Airway epithelial cell (primary cell): Measurements from ENCODE around the gene VARS2. TPM values are rescaled to one million over a fixed set of nuclear protein-coding genes. Genes with fewer than 3 reads are reported as not detected.

Experiments
- total RNA-seq: library from RNA; depleted of rRNA; stranded (reverse); fragments of >200 nt; gene quantifications from 2 replicates; pipeline ENCODE4 v1.2.3, GENCODE V29; 2015

VARS2 gene
- 17.5 and 23.5 TPM in 2 replicates for total RNA-seq

DNA sequence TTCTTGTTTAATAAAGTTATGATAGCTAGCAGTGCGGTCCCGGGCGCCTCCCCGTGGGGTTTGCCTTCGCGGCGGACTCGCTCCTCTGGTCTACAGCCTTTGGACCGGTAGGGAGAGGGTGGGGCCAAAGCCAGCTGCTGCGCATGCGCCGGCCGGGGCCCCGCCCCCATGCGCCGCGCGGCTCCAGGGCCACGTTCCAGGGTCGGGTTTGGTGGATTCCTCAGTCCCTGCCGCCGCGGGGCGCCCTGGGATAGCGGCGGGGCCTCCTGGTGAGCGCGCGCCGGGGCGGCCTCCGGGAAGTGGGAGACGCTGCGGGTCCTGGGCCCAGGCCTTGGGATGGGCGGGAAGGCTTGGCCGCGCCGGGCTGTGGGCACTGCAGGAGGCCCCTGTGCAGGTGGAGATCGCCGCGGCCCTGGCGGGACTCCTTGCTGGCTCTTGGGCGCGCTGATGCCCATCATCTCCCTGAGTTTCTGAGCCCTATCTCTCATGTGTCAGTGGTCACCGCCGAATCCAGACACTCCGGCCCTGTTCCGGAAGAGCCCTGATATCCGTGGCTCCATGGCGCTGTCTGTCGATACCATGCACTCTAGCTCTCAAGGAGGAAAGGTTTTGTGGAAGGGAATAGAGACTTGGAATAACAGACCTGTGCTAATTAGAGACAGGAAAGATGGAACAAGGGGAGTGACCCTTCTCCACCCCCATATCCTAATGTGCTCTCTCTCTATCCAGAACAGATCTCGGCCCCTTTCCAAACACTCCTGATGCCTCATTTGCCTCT lies at the start of gene VARS2:
Gene VARS2, plus strand, starts transcription at position 163 of the 778 bp plus-strand sequence. Its CDS starts 599 bp downstream, at position 762.

DNA sequence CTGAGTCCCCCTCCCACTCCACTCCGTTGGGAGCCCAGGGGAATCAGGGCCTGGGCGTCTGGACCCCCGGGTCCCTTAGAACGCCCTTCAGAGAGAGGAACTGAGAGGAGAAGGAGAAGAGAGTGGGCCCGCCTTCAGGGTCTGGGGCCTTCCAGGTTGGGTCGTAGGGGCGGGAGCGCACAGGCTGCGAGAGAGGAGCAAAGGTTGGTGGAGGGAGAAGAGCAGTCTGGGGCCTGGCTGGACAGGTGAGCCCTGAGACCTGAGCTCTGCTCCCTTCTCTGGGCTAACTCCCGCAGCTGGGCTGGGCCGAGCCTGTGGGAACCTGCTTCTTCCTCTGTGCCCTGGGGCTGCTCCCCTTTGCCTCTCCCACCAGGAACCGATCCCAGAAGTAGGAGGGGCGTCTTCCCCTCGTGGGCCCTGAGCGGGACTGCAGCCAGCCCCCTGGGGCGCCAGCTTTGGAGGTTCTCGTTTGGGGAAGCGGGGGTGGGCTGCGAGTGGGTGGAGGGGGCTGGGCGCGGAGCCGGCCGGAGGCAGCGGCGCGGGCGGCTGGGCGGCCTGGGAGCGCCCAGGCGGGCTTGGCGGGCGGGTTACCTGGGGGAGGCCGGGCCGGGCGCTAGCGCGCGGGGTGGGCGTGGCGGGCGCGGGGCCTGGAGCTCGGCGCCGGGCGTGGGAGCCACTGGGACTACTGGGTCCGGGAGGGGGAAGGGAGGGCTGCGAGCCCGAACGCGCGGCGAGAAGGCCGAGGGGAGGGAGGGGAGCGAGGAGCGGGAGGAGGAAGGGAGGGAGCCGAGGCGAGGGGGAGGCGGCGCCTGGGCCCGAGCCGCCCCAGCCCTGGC lies 30.1 kb upstream of the VARS2 start, which contains the start of gene DDR1:
Gene DDR1, plus strand, starts transcription at position 835 of the 836 bp plus-strand sequence. CDS start 4,211 bp downstream, outside the sequence.

GRCh38 chr6:30907758-30908591 lies 6.1 kb upstream of the VARS2 start, which contains the start of gene GTF2H4:
Gene GTF2H4, plus strand, starts transcription at chr6:30908207.

DNA sequence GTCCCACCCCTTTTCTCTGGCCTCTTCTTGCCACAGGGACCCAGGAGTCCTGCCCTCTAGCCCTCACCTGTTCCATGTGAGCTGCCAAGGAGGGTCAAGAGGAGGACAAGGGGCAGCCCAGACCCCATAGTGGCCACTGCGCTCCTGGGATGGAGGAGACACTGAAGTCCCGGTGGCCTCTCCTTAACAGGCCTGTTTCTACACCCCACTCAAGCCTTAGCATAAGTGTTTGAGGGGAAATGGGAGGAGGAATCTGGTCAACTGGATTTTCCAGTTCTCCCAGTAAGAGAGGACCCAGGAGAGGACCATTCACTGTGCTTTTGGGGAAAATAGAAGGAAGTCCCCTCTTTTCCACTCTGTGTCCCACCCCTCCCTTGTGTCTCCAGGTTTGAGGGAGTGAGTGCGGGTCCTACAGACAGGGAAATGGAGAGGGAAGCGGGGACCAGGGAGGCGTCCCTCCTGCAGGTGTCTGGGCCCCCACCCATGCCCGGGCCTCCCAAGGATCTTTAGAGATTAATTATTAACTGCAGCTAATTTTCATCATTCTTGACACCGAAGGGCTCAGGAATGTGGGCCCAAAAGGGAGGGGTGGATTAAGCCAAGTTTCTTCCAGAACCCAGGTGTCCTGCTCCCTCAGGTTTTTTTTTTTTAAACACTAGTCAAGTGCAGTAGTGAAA lies 18.1 kb downstream of the VARS2 start, which contains the start of gene SFTA2:
Gene SFTA2, minus strand, starts transcription at position 202 of the 677 bp plus-strand sequence. Its CDS starts 74 bp downstream, at position 128.

GRCh38 chr6:30940361-30940986 lies 26.4 kb downstream of the VARS2 start, which contains the start of gene MUCL3:
Gene MUCL3, plus strand, starts transcription at chr6:30940973. Its CDS starts 27 bp downstream, at chr6:30941000.

Other genes starting within 250 kb of the VARS2 start
- 25.9 and 36.0 TPM in 2 replicates for gene DHX16, start 241.2 kb upstream of the VARS2 start, total RNA-seq
- 34.1 and 44.7 TPM in 2 replicates for gene PPP1R18, start 227.6 kb upstream of the VARS2 start, total RNA-seq
- gene NRM, start 223.3 kb upstream of the VARS2 start, total RNA-seq, result 7.4 and 13.3 TPM in 2 replicates
- gene MDC1, start 197.0 kb upstream of the VARS2 start, total RNA-seq, result 13.8 and 15.9 TPM in 2 replicates
- gene TUBB, start 193.9 kb upstream of the VARS2 start, total RNA-seq, result 601 and 896 TPM in 2 replicates
- 32.4 and 36.5 TPM in 2 replicates for gene FLOT1, start 171.6 kb upstream of the VARS2 start, total RNA-seq
- gene IER3, start 169.7 kb upstream of the VARS2 start, total RNA-seq, result 285 and 337 TPM in 2 replicates
- 227 and 243 TPM in 2 replicates for gene DDR1, start 29.7 kb upstream of the VARS2 start, total RNA-seq
- 12.6 and 15.9 TPM in 2 replicates for gene GTF2H4, start 6.0 kb upstream of the VARS2 start, total RNA-seq
- gene SFTA2, start 17.9 kb downstream of the VARS2 start, total RNA-seq, result not detected in 2 replicates
- gene MUCL3, start 26.7 kb downstream of the VARS2 start, total RNA-seq, result not detected in 2 replicates
- gene MUC21, start 69.5 kb downstream of the VARS2 start, total RNA-seq, result 0.14 TPM in 1 of 2 replicates, not detected in the other
- gene MUC22, start 96.2 kb downstream of the VARS2 start, total RNA-seq, result not detected in 2 replicates
- gene C6orf15, start 198.3 kb downstream of the VARS2 start, total RNA-seq, result 0.35 and 2.0 TPM in 2 replicates
- gene PSORS1C1, start 200.6 kb downstream of the VARS2 start, total RNA-seq, result 0.37 and 1.7 TPM in 2 replicates
- 0.14 TPM in 1 of 2 replicates, not detected in the other for gene CDSN, start 206.2 kb downstream of the VARS2 start, total RNA-seq
- 0.14 and 0.33 TPM in 2 replicates for gene PSORS1C2, start 224.8 kb downstream of the VARS2 start, total RNA-seq
- 18.4 and 25.5 TPM in 2 replicates for gene CCHCR1, start 243.6 kb downstream of the VARS2 start, total RNA-seq
- gene TCF19, start 244.4 kb downstream of the VARS2 start, total RNA-seq, result 17.0 and 20.8 TPM in 2 replicates